ENCODE measurements around the gene GSX1. TPM values are rescaled to one million over a fixed set of nuclear protein-coding genes. Genes with fewer than 3 reads are reported as not detected.

The GSX1 gene
- total RNA-seq, 4 donors from 2014 or later = not detected

DNA sequence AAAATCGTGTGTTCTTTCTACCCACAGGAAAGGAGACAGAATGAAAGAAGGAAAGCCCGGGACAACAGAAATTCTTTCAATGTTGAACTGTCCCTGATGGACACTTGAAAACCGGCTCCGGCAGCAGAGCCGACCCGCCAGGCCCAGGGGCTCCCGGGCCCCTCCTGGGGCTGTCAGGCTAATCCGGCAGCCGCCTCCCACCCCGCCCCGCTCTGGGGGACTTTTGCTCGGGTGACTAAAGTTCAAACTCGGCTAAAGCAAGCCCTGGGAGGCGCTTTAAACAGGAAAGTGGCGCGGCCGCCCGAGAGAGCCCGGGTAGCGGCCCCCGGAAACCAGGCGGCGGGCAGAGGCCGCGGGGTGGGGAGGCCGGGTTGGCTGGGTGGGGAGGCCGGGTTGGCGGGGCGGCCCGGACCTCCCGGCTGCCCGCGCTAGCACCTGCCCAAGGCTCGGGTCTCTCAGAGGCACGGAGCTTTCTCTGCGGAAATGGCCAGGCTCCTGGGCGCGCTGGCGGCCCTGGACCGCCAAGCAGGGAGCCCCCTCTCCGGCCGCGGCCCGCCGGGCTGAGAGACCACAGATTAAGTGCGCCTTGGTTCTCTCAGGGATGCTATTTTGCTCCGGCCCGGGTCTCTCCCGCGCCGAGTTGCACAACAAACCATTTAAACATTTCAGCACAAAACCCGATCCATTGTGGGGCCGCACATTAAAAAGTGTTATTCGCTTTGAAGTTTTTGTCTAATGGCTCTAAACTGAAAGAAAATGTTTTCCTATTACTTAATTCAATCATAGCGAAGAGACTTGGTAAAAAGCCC is 2.6 kb upstream of the GSX1 start:
- TF ChIP-seq, protein P1, sequence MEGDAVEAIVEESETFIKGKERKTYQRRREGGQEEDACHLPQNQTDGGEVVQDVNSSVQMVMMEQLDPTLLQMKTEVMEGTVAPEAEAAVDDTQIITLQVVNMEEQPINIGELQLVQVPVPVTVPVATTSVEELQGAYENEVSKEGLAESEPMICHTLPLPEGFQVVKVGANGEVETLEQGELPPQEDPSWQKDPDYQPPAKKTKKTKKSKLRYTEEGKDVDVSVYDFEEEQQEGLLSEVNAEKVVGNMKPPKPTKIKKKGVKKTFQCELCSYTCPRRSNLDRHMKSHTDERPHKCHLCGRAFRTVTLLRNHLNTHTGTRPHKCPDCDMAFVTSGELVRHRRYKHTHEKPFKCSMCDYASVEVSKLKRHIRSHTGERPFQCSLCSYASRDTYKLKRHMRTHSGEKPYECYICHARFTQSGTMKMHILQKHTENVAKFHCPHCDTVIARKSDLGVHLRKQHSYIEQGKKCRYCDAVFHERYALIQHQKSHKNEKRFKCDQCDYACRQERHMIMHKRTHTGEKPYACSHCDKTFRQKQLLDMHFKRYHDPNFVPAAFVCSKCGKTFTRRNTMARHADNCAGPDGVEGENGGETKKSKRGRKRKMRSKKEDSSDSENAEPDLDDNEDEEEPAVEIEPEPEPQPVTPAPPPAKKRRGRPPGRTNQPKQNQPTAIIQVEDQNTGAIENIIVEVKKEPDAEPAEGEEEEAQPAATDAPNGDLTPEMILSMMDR (IDR thresholded peaks at IDR 0.05; ENCODE audit: low read depth) = no peak

GRCh38 chr13:27790523-27790922 is 1.8 kb upstream of the GSX1 start:
- TF ChIP-seq, protein P1 (IDR thresholded peaks at IDR 0.05; ENCODE audit: low read depth) = no peak

GRCh38 chr13:27791146-27791900 is 960 bp upstream of the GSX1 start:
- TF ChIP-seq, protein P1 (IDR thresholded peaks at IDR 0.05; ENCODE audit: low read depth) = no peak

- TF ChIP-seq, protein P1 (IDR thresholded peaks at IDR 0.05; ENCODE audit: low read depth) = no peak
Measured at GRCh38 chr13:27791901-27792392, 336 bp upstream of the GSX1 start.

GRCh38 chr13:27793507-27794367 is 1.5 kb downstream of the GSX1 start:
- TF ChIP-seq, protein P1 (IDR thresholded peaks at IDR 0.05; ENCODE audit: low read depth) = no peak

- TF ChIP-seq, protein P1 (IDR thresholded peaks at IDR 0.05; ENCODE audit: low read depth) = no peak
Measured at GRCh38 chr13:27794368-27794691, 2.0 kb downstream of the GSX1 start.

Measured in subcutaneous adipose tissue (tissue), 4 donors.